MG63 (cell line): ENCODE results near the gene PRR14. TPM values are rescaled to one million over a fixed set of nuclear protein-coding genes. Genes with fewer than 3 reads are reported as not detected.
"Not testable (repeated sequence)": the region's sequence is repeated elsewhere in the genome, so short reads cannot be mapped to it uniquely, and the experiment has no call there.

ENCODE experiments used
- DNase-seq: peaks from one replicate; pipeline ENCODE4 v3.0.0-alpha.2; 2020
- H3K27me3 ChIP-seq: fragments of 250-450 bp; sonication (Bioruptor Pico); 2 replicates; pipeline ENCODE4 v1.5.1; 2020; ENCODE audit warnings: mild to moderate bottlenecking, moderate library complexity
- H3K36me3 ChIP-seq: fragments of 250-450 bp; sonication (Bioruptor Pico); 2 replicates; pipeline ENCODE4 v1.5.1; 2020; ENCODE audit warnings: mild to moderate bottlenecking, moderate library complexity
- H3K4me3 ChIP-seq: fragments of 250-450 bp; sonication (Bioruptor Pico); 2 replicates; pipeline ENCODE4 v1.5.1; 2020; ENCODE audit warnings: mild to moderate bottlenecking, moderate library complexity
- H3K9me3 ChIP-seq: fragments of 250-450 bp; sonication (Bioruptor Pico); 2 replicates; pipeline ENCODE4 v1.5.1; 2020; ENCODE audit warnings: mild to moderate bottlenecking, moderate library complexity
- total RNA-seq: library from RNA; depleted of rRNA; stranded (reverse); fragments of >200 nt; shearing (Covaris generic); gene quantifications from 2 replicates; pipeline ENCODE4 v1.2.3, GENCODE V29; 2014; ENCODE audit warnings: low replicate concordance

Gene PRR14
- total RNA-seq, 1 experiment from 2014 or later, result 5.3 TPM

DNA sequence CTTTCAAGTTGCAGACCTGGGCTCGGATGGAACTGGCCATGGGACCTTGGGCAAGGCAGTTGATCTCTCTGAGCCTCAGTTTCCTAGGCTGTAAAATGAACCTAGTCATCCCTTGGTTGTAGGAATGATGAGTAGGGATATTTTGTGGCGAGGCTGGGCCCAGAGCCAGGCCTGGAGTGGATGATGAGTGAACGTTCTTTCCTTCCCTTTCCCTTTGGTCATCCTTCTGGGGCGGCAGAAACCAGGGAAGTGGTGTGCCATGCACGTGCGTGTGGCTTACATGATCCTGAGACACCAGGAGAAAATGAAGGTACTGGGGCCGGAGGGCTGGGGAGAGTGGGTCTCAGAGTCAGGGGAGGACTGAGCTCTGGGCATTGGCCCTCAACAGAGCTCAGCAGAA, 15.9 kb downstream of the PRR14 start:
- peaks cover 72% of the 10 kb centered on the region for H3K36me3 ChIP-seq
- DNase-seq, result no peak

DNA sequence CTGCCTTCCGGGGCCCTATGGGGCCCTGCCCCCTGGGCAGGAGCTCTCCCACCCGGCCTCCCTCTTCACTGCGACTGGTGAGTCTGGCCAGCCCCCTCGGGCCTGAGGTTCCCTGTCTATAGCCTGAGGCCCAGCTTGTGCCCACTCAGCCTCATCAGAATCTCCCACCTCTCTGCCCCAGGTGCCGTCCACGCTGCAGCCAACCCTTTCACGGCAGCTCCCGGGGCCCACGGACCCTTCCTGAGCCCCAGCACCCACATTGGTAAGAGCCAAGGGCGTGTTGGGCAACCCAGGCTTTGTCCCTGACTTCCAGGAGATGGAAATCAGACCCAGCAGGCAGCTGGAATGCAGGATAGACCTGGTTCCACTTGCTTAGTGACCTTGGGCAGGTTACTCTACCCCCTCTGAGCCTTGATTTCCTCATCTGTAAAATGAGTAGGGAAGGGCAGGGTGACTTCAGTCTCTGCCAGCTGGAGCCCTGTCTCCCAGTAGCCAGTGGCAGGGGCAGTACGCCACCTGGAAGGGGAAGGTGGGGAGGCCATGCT, 16.7 kb downstream of the PRR14 start:
- H3K27me3 ChIP-seq, result no peaks in the 10 kb centered on the region
- no peak for DNase-seq
- H3K9me3 ChIP-seq, result no peaks in the 10 kb centered on the region
- H3K36me3 ChIP-seq, result peaks cover 64% of the 10 kb centered on the region
- no peak overlapping the region for H3K4me3 ChIP-seq

More for the DNA sequence above, 15.9 kb downstream of the PRR14 start:
- H3K9me3 ChIP-seq, result no peaks in the 10 kb centered on the region
- H3K27me3 ChIP-seq, result no peaks in the 10 kb centered on the region
- no peak overlapping the region for H3K4me3 ChIP-seq

DNA sequence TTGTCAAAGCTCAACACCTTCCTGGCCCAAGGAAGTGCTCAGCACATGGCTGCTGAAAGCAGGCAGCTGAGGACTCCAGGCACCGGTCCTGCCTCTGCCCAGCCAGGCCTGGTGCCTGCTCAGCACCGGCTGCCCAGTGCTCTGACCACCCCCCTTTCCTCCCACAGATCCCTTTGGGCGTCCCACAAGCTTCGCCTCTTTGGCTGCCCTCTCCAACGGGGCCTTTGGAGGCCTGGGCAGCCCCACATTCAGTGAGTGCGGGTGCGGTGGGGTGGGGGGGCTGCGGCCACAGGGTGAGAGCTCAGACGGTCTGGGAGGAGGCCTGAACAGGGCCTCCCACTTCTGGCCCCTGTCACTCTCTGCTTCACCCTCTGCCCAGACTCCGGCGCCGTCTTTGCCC, 17.6 kb downstream of the PRR14 start:
- no peak overlapping the region for H3K4me3 ChIP-seq
- H3K27me3 ChIP-seq, result no peaks in the 10 kb centered on the region
- peaks cover 55% of the 10 kb centered on the region for H3K36me3 ChIP-seq
- no peaks in the 10 kb centered on the region for H3K9me3 ChIP-seq
- DNase-seq, result no peak

DNA sequence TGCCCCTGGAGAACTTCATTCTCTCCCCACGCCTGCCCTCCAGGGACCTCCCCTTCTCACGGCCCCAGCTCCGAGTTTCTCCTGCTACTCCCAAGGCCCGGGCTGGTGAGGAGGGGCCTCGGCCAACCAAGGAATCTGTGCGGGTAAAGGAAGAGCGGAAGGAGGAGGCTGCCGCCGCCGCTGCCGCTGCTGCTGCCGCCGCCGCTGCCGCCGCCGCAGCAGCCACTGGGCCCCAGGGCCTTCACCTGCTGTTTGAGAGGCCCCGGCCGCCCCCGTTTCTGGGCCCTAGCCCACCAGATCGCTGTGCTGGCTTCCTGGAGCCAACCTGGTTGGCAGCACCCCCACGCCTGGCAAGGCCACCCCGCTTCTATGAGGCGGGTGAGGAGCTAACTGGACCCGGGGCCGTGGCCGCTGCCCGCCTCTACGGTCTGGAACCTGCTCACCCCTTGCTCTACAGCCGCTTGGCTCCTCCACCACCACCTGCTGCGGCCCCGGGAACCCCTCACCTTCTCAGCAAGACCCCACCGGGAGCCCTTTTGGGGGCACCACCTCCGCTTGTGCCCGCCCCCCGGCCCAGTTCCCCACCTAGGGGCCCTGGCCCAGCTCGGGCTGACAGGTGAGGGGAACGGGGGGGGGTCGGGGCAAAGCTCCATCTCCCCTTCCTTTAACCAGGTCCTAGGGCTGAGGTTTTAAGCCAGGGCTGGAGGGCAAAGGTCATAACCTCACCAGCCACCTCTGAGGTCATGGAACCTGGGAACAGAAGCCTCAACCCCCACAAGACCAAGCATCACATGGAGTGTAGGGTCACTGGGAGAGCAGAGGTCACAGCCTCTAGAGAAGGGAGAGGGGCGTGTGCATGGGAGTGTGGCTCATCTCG, 18.5 kb downstream of the PRR14 start:
- no peak for DNase-seq
- Histone ChIP-seq H3K9me3 (no peaks in the 10 kb centered on the region), H3K27me3 (no peaks in the 10 kb centered on the region), H3K36me3 (peaks cover 50% of the 10 kb centered on the region), H3K4me3 (no peak overlapping the region)

DNA sequence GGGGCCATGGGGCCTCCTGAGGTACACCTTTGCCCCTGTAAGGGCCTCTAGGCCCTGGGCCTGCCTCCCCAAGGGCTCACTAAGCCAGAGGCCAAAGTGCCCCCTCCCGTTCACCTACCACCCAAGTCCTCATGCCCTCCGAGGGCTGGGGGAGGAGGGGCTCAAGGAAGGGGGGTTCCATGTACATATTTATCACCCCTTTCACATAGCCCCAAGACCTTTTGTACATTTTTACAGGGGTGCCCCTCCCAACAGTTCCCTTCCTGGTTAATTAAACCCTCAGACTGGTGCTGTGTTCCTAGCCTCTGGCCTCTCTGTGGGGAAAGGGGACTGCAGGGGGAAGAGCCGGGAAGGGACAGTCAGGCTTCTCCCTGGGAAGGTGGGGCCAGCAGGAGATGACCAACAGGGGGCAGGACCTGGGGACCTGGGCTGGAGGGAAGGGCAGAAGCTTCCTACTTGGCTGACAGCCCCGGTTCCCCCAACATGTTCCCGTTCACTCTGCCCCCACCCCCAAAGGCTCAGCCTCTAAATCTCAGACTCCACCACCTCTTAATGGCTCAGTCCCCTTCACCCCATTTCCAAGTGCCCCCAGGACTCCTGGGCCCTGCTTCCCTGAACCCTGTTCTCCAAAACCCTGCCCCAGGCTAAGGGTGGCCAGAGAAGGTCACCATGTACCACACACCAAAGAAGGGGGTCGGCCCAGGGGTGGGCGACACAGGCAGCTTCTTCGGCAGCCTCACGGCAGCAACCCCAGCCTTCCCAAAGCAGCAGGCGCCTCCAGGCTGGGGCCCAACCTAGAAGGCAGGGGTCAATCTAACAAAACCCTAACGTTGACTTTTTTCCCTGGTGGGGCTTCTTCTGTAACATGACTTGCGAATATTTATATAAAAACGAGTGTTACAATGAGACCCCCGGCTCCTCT, 19.4 kb downstream of the PRR14 start:
- H3K27me3 ChIP-seq, result no peaks in the 10 kb centered on the region
- H3K4me3 ChIP-seq, result no peak overlapping the region
- H3K36me3 ChIP-seq, result peaks cover 42% of the 10 kb centered on the region
- DNase-seq, result no peak
- H3K9me3 ChIP-seq, result no peaks in the 10 kb centered on the region

DNA sequence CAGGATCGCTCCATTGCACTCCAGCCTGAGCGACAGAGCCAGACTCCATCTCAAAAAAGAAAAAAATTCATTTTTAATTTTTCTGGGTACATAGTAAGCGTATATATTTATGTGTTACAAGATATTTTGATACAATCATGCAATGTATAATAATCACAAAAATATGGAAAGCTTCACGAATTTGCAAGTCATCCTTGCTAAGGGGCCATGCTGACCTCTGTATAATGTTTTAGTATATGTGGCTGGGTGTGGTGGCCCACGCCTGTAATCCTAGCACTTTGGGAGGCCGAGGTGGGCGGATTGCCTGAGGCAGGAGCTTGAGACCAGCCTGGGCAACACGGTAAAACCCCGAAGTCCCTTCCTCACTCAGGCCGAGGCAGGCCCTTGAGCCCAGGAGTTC, 24.4 kb downstream of the PRR14 start:
- no peaks in the 10 kb centered on the region; the same call in 1 of the 2 replicates for H3K36me3 ChIP-seq
- no peaks in the 10 kb centered on the region for H3K9me3 ChIP-seq
- no peak overlapping the region for H3K4me3 ChIP-seq
- H3K27me3 ChIP-seq, result no peaks in the 10 kb centered on the region
- DNase-seq, result no peak

DNA sequence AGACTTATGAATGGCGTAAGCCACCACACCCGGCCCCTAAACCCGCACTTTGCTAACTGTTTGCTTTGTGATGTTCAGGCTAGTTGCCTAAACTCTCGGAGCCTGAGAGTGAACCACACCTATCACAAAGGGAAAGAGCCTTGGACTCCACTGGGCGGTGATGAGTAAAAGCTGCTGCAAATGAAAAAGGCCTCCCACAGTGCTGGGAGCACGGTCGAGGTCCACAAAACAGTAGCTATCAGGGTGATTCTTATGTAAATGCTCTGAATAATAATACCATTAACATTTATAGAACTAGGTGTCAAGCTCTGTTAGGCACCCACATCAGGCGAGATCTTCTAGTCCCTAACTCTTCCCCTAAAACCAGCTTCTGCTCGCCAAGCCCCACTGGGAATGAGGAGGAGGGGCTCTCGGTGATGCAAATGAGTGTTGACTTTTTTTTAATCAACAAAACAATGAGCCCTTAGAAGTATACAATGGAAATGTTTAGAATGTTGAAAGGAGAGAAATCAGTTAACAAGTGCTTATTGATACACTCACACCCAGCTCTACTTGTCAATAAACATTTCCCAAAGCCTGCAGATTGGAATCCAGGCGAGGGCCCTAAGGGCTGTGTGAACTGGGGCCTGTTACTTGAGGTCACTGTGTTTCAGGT, 27.3 kb downstream of the PRR14 start:
- Histone ChIP-seq H3K9me3 (no peaks in the 10 kb centered on the region), H3K27me3 (no peaks in the 10 kb centered on the region), H3K36me3 (no peaks in the 10 kb centered on the region), H3K4me3 (no peak overlapping the region)
- no peak for DNase-seq

DNA sequence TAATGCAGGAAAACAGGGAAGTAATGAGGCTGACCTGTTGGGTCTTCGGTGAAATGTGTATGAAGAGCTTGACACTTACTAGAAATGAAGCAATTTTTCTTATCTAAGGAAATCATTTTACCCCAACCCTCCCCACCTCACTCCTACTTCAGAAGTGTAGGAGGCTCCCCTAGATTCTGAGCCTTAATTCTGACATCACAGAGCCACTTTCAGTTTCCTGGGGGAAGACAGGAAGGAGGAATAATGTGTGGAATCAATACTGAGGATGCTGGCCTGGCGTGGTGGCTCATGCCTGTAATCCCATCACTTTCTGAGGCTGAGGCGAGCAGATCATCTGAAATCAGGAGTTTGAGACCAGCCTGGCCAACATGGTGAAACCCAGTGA, 27.8 kb downstream of the PRR14 start:
- H3K4me3 ChIP-seq, result no peak overlapping the region
- no peaks in the 10 kb centered on the region for H3K36me3 ChIP-seq
- H3K9me3 ChIP-seq, result no peaks in the 10 kb centered on the region
- no peaks in the 10 kb centered on the region for H3K27me3 ChIP-seq
- DNase-seq, result no peak

DNA sequence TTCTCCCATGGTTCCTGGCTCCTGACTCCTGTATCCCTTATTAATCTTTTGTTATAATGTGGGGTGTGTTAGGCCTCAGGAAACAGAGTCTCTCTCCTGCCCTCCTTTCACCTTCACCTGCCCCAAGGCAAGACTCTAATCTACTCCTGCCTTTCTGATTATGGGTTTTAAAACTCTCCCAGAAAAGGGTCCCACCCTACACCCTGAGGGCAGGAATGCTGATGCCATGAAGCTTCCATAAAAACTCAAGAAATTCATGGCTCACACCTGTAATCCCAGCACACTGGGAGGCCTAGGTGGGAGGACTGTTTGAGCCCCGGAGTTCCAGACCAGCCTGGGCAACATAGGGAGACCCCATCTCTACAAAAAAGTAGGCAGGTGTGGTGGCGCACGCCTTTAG, 29.6 kb downstream of the PRR14 start:
- H3K4me3 ChIP-seq, result no peak overlapping the region
- no peaks in the 10 kb centered on the region for H3K27me3 ChIP-seq
- no peak for DNase-seq
- no peaks in the 10 kb centered on the region for H3K9me3 ChIP-seq
- no peaks in the 10 kb centered on the region for H3K36me3 ChIP-seq

DNA sequence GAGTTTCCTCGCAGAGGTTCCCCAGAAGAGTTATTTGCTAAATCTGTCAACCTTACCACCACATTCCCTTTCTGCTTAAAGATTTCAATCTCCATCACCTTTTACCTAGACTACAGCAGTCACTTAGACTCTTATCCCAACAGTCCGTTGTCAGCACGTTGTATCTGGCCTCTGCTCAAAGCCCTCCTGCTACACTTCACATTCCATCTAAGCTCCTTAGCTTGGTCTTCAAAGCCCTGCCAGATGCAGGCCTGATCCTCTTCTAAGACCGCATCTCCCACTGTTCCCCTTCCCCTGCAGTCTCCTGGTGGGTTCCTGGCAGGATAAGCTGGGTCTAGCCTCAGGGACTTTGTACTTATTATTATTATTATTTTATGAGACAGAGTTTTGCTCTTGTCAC, 37.9 kb downstream of the PRR14 start:
- Histone ChIP-seq H3K9me3 (no peaks in the 10 kb centered on the region), H3K27me3 (no peaks in the 10 kb centered on the region), H3K36me3 (no peaks in the 10 kb centered on the region), H3K4me3 (no peak overlapping the region)
- no peak for DNase-seq

DNA sequence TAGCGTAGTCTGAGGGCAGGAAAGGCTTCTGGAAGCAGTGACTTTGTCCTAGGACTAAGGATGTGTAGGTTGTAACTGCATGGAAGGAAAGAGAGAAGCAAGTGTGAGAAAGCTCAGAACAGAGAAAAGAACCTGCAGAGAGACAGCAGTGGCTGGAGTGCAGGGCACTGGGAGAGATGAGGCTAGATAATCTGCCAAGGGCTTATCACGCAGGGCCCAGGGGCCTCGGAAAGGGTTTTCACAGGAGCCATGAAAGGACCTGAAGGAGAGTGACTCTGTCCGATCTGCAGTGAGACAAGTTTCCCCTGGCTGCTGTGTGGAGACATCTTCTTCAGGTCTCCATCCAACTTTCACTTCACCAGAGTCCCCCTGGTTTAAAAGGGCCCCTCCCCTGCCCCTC, 41.1 kb downstream of the PRR14 start:
- Histone ChIP-seq H3K9me3 (no peaks in the 10 kb centered on the region), H3K27me3 (no peaks in the 10 kb centered on the region), H3K4me3 (no peak overlapping the region), H3K36me3 (no peaks in the 10 kb centered on the region)
- DNase-seq, result no peak

DNA sequence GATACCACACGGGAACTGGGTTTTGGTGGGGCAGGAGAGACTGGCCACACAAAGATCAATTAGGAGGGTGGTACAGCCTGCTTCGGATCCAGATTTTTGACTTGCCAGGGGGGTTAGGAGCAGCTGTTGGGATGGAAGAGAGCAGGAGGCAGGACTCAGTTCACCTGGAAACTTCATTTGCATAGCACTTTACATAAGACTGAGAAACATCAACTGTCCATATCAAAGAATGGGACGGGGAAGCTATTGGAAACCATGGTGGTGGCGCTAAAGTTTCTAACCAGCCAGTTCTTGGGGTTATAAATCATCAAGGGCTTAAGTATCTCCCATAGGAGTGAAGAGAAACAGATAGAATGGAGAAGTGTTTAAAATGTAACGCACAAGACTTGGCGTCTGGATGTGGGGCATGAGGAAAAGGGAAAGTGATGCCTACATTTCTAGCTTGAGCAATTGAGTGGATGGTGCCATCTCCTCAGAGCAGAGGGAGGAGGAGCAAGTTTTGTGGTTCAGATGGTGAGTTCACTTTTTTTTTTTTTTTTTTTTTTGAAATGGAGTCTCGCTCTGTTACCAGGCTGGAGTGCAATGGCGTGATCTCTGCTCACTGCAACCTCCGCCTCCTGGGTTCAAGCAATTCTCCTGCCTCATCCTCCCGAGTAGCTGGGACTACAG, 41.8 kb downstream of the PRR14 start:
- Histone ChIP-seq H3K36me3 (no peaks in the 10 kb centered on the region), H3K4me3 (no peak overlapping the region), H3K27me3 (no peaks in the 10 kb centered on the region), H3K9me3 (no peaks in the 10 kb centered on the region)
- no peak for DNase-seq

DNA sequence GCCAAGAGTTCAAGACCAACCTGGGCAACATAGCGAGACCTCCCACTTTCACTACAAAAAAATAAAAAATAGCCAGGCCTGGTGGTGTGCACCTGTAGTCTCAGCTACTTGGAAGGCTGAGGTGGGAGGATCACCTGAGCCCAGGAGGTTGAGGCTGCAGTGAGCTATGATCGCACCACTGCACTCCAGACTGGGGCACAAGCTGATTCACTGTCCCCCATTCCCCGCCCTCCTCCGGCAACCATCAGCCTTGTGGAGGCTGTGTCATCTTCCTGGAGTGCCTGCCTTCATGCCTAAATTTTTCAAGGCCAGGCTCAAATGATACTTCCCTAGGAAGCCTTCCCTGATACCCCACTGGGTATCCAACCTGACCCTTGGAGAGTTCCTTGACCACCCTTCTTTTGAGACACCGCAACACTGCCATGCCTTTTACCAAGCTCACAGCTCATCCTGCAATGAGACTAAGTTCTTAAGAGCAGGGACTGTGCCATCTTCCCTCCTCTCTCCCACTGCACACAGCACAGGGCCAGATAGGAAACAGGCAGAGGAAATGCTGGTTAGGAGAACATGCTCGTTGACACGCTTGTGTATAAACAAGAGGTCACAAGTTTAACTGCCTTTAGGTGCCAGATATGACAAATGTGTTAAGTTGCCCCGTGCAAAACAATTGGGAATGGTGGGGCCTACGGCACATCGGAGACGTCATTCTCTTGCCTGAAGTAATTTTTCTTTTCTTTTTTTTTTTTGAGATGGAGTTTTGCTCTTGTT, 44.4 kb downstream of the PRR14 start:
- no peaks in the 10 kb centered on the region for H3K27me3 ChIP-seq
- no peaks in the 10 kb centered on the region for H3K9me3 ChIP-seq

DNA sequence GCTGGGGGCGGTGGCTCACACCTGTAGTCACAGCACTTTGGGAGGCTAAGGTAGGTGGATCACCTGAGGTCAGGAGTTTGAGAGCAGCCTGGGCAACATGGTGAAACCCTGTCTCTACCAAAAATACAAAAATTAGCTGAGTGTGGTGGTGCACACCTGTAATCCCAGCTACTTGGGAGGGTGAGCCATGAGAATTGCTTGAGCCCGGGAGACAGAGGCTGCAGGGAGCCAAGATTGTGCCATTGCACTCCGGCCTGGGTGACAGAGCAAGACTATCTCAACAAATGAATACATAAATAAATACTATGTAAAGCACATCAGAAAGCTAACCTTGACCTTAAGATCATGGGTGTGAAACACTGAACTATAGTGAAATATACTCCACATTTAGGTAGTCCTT, 45.9 kb downstream of the PRR14 start:
- not testable (repeated sequence) for H3K27me3 ChIP-seq, H3K9me3 ChIP-seq, H3K4me3 ChIP-seq, DNase-seq
- H3K36me3 ChIP-seq, result peaks cover 32% of the 10 kb centered on the region

More for the DNA sequence above, 44.4 kb downstream of the PRR14 start:
- no peak for DNase-seq
- Histone ChIP-seq H3K4me3 (no peak overlapping the region), H3K36me3 (peaks cover 16% of the 10 kb centered on the region)

DNA sequence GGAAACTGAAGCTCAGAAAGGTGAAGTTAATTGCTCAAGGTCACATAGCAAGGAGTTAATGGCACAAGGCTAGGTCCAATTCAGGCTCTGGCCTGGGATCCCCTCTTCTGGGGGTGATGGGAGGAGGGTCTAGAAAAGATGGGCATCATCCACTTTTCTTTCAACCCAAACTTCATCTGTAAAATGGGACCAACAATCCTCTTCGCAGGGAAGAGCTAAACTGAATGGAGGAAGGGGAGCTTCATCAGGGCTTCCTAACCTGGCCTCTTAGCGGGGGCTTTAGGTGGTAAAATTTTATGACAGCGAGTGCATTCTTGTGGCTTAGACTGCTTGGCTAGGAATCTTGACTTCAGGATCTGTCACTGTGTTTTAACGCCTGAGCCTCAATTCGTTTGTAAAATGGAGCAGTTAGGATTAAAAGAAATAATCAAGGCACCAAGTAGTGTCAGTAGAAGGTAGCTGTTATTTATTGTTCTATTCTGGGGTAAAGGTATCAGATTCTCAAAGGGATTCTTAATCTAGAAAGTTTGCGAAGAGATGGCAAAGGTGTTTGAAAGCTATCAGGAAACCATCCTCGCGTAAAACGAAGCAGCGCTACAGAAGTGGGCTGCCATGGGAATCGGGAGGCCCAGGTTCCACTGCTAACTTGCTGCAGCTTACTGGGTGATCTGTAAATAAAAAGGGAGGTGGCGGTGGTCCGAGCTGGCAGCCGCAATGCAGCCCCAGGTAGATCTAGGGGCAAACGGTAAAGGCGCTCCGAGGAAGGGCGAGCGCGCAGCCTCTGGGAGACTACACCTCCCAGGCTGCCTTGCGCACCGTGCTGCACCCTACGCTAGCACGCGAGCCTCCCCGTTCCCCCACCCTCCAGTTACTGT, 46.7 kb downstream of the PRR14 start:
- H3K4me3 ChIP-seq, result peak overlapping the region; percentile 98
- H3K9me3 ChIP-seq, result no peaks in the 10 kb centered on the region
- DNase-seq, result peak; percentile 99
- H3K27me3 ChIP-seq, result no peaks in the 10 kb centered on the region
- H3K36me3 ChIP-seq, result peaks cover 38% of the 10 kb centered on the region
